ENCODE results near the gene INS.

- TF ChIP-seq, protein P1, sequence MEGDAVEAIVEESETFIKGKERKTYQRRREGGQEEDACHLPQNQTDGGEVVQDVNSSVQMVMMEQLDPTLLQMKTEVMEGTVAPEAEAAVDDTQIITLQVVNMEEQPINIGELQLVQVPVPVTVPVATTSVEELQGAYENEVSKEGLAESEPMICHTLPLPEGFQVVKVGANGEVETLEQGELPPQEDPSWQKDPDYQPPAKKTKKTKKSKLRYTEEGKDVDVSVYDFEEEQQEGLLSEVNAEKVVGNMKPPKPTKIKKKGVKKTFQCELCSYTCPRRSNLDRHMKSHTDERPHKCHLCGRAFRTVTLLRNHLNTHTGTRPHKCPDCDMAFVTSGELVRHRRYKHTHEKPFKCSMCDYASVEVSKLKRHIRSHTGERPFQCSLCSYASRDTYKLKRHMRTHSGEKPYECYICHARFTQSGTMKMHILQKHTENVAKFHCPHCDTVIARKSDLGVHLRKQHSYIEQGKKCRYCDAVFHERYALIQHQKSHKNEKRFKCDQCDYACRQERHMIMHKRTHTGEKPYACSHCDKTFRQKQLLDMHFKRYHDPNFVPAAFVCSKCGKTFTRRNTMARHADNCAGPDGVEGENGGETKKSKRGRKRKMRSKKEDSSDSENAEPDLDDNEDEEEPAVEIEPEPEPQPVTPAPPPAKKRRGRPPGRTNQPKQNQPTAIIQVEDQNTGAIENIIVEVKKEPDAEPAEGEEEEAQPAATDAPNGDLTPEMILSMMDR (IDR thresholded peaks at IDR 0.05; ENCODE audit: borderline replicate concordance, extremely low read depth, low read length, poor library complexity, severe bottlenecking), result no peak
- no peak for TF ChIP-seq EZH2 (IDR thresholded peaks at IDR 0.05; ENCODE audit: borderline replicate concordance, low read depth, low read length, severe bottlenecking)
Observed at GRCh38 chr11:2142762-2143202, 18.2 kb downstream of the INS start.

All from DND-41 (cell line).